Measurements from ENCODE around the gene CTIF. TPM values are rescaled to one million over a fixed set of nuclear protein-coding genes. Genes with fewer than 3 reads are reported as not detected.
"Not testable (repeated sequence)": the region's sequence is repeated elsewhere in the genome, so short reads cannot be mapped to it uniquely, and the experiment has no call there.

CTIF gene
- total and polyA plus RNA-seq, 12 donors, result 20.5 to 159 (median 57.0) TPM

DNA sequence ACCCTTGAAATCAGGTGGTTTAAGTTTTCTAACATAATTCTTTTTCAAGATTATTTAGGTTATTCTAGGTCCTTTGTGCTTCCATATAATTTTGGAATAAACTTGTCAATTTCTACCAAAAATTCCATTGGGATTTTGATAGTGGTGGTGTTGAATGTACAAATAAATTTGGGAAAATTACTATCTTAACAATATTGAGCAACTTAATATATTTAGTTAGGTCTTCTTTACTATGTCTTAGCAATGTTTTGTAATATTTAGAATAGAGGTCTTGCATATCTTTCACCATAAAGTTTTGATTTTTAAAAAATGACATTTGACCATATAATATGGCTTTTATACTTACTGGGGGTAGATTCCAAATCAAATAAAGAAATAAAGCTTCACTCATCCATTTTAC lies 34.0 kb upstream of the CTIF start:
- Histone ChIP-seq H3K27me3 (no peaks in the 10 kb centered on the region), H3K4me3 (no peak overlapping the region), H3K27ac (no peak overlapping the region), H3K9me3 (replicated peaks in 1 of 3) (peaks cover 0 to 6% (median 0%) of the 10 kb centered on the region in 3 donors), H3K36me3 (replicated peaks in 1 of 2) (no peaks in the 10 kb centered on the region), H3K4me1 (replicated peaks in 1 of 2) (no peaks in the 10 kb centered on the region)
- DNase-seq, result no peak
- intact Hi-C loops (cut with DNase I), result no loop called here
- TF ChIP-seq, protein P1, sequence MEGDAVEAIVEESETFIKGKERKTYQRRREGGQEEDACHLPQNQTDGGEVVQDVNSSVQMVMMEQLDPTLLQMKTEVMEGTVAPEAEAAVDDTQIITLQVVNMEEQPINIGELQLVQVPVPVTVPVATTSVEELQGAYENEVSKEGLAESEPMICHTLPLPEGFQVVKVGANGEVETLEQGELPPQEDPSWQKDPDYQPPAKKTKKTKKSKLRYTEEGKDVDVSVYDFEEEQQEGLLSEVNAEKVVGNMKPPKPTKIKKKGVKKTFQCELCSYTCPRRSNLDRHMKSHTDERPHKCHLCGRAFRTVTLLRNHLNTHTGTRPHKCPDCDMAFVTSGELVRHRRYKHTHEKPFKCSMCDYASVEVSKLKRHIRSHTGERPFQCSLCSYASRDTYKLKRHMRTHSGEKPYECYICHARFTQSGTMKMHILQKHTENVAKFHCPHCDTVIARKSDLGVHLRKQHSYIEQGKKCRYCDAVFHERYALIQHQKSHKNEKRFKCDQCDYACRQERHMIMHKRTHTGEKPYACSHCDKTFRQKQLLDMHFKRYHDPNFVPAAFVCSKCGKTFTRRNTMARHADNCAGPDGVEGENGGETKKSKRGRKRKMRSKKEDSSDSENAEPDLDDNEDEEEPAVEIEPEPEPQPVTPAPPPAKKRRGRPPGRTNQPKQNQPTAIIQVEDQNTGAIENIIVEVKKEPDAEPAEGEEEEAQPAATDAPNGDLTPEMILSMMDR (IDR thresholded peaks at IDR 0.05), result no peak
- no peak for TF ChIP-seq POLR2A (IDR thresholded peaks at IDR 0.05)

- WGBS, 4 donors, result 74 to 90% (median 89%) methylated on average over 1 of the region's 1 CpG
Observed at GRCh38 chr18:48506983-48507568, 31.8 kb upstream of the CTIF start.

GRCh38 chr18:48512498-48512897 lies 26.3 kb upstream of the CTIF start:
- H3K9me3 ChIP-seq (replicated peaks in 1 of 3); DNase-seq; H3K4me1 ChIP-seq (replicated peaks in 1 of 2); intact Hi-C loops (cut with DNase I); H3K36me3 ChIP-seq (replicated peaks in 1 of 2); H3K27ac ChIP-seq; H3K4me3 ChIP-seq; H3K27me3 ChIP-seq: not testable (repeated sequence)
- 89 to 91% (median 90%) methylated on average over 4 of the region's 4 CpGs for WGBS, 4 donors

More at GRCh38 chr18:48506983-48507568, 31.8 kb upstream of the CTIF start:
- H3K9me3 ChIP-seq (replicated peaks in 1 of 3); H3K27me3 ChIP-seq; intact Hi-C loops (cut with DNase I); H3K27ac ChIP-seq; H3K4me1 ChIP-seq (replicated peaks in 1 of 2); DNase-seq; H3K36me3 ChIP-seq (replicated peaks in 1 of 2); H3K4me3 ChIP-seq: not testable (repeated sequence)

DNA sequence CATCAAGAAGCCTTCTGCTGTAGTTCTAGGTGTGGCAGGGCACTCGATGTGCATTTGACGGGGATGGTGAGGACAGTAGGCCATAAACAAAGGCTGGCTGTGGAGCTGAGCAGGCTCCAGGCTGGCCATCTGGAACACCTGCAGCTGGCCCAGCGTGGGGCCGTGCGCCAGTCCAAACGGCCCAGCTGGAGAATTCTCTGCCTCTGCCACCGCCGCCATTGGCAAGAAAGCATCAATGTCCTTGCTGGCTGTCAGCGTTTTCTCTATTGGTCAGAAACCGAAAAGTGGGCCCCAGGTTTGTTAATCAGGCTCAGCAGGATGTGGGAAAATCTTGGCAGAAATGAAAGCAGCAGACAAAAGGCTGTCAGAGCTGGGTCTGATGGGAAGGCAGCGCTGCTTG lies 24.0 kb upstream of the CTIF start:
- H3K9me3 ChIP-seq (replicated peaks in 1 of 3), result no peaks in the 10 kb centered on the region
- no peak overlapping the region for H3K27ac ChIP-seq
- H3K27me3 ChIP-seq, result no peaks in the 10 kb centered on the region
- no peaks in the 10 kb centered on the region for H3K4me1 ChIP-seq (replicated peaks in 1 of 2)
- TF ChIP-seq, protein P1 (IDR thresholded peaks at IDR 0.05), result no peak
- TF ChIP-seq POLR2A (IDR thresholded peaks at IDR 0.05), result no peak
- H3K4me3 ChIP-seq, result no peak overlapping the region
- DNase-seq, result no peak
- no peaks in the 10 kb centered on the region for H3K36me3 ChIP-seq (replicated peaks in 1 of 2)
- WGBS, 4 donors, result 83 to 92% (median 88%) methylated on average over 7 to 11 of the region's 11 CpGs
- intact Hi-C loops (cut with DNase I), result no loop called here

- WGBS, 4 donors, result 83 to 95% (median 86%) methylated on average over 7 of the region's 7 CpGs
- TF ChIP-seq POLR2A (IDR thresholded peaks at IDR 0.05), result no peak
- TF ChIP-seq, protein P1 (IDR thresholded peaks at IDR 0.05), result no peak
- no peaks in the 10 kb centered on the region for H3K4me1 ChIP-seq (replicated peaks in 1 of 2)
- no peak for DNase-seq
- no peak overlapping the region for H3K27ac ChIP-seq
- no peaks in the 10 kb centered on the region for H3K27me3 ChIP-seq
- no peak overlapping the region for H3K4me3 ChIP-seq
- no peaks in the 10 kb centered on the region for H3K36me3 ChIP-seq (replicated peaks in 1 of 2)
- intact Hi-C loops (cut with DNase I), result no loop called here
- H3K9me3 ChIP-seq (replicated peaks in 1 of 3), result no peaks in the 10 kb centered on the region
Observed at GRCh38 chr18:48517048-48517447, 21.8 kb upstream of the CTIF start.
